ENCODE data around the gene TOM1L2.
A peak's percentile ranks its signal among the peaks of the same experiment; 100 is the strongest.
"Not testable (repeated sequence)": the region's sequence is repeated elsewhere in the genome, so short reads cannot be mapped to it uniquely, and the experiment has no call there.

The TOM1L2 gene

DNA sequence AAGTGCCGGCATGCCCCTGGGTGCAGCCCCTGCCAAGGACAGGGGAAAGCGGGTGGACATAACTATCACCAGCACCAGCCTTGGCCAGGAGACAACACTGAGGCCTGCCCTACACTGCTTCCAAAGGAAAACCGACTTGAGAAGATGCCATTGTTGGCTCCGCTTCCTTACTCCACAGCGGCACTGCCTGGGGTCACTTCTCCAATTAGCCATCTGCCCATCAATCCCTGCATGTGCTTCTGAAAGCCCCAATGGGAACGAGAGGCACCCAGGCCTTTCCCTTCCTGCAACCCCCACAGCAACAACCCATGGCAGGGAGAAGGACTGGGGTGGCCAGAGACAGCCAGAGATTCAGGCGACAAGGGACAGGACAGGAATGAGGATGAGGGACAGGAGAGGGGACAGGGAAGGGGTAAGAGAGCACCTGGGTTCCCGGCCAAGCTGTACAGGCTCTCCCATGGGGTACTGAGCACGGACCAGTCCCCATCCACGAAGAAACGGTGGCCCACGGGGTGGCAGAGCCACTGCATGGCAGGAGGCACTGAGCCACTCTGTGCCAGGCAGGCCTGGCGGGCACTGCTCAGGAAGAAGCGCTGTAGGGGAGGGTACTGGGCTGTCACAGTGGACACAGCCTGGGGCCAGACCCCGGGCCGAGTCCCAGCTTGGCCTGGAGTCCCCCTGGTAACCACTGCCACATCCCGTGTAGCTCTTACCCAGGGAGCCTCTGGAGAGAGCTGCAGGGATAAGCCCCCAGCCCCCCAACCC, 156.6 kb downstream of the TOM1L2 start:
- DNase-seq: no peak

DNA sequence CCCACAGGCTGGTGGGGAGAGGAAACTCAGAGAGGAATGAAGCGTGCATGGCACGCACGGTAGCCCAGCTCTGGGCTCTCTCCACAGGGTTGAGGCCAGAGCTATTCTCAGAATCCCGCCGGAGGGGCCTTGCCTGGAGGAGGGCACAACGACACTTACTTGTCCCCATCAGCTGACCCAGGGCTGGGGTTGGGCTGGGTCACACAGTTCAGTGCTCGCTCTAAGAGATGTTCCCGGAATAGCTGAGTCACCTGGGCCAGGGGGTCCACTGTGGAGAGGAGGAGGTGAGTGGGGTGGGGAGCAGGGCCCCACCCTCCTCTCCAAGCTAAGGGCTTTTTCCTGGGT, 157.2 kb downstream of the TOM1L2 start:
- no peak for DNase-seq

DNA sequence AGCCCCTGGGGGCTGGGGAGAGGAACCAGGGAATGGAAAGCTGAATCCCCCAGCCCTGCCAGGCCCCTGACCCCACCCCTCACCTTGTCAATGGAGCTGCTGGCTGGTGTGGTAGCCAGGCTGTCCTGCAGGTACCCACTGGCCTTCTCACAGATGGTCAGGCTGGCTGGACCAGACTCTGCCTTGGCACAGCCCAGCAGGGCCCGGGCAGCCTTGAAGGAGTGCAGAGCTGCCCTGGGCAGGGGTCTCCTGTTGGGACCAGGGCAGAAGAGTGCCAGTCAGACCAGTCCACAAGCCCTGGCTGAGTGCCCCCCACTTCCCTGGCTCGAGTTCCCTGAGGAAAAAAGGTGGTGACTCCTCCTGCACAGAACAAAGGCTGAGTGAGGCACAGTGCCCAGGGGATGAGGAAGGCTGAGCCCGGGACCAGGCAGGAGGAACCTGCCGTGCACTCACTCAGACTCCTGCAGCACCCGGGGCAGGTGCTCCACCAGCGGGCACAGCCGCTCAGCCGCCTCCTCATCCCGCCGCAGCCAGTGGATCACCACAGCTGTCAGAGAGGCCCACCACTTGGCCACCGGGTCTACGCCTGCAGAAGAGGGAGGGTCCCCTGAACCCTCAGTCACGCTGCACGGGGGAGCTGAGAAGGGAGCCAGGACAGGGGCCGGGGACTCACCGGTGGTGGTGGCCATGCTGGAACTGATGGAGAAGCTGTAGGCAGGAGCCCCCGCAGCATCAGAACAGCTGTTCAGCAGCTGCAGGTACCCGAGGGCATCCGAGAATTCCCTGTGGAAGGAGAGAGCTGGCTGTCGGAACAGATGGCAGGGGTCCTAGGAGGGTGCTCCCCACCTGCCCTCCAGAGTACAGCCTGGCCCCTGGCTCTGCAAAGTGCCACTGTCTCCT, 157.8 kb downstream of the TOM1L2 start:
- no peak for DNase-seq

DNA sequence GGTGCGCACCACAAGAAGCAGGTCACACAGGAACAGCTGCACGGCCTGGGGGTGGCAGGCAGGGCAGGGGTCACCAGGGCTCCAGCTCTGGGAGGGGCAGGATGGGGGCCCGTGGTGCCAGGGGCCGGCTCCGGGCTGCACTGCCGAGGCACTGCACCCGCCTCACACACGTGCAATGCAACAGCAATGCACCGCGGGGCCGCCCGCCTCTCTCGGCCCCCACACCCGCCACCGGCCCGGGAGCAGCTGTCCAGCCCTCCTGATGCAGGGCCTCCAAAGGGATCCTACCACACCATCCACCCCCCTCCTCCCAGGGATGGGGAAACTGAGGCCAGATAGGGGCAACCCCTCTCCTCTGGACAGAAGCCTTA, 158.5 kb downstream of the TOM1L2 start:
- no peak for DNase-seq

DNA sequence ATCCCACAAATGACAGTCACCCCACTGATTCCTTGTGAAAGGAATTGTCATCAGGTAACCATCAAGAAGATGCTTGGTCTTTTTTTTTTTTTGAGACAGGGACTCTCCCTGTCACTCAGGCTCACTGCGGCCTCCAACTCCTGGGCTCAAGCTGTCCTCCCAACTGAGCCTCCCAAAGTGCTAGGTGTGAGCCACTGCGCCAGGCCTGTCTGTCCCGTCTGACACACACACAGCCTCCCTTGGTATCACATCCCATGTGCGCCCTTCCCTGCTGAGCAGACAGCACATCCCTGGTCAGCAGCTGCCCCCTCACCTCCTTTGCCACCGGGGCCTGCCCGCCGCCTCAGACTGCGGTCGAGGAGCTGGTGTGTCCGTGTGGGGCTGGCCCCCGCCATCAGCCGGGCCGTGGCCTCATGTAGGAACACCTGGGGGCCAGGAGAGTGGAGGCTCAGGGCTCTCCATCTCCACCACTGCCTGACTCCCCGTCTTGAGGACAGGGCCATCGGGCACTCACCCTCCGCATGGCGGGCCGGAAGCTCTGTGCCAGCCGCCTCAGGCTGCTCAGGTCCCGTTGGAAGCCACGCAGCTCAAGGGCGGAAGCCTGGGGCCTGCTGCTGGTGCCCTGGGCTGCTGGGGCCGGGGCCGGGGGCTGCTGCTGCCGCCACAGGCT, 159.0 kb downstream of the TOM1L2 start:
- no peak for DNase-seq

DNA sequence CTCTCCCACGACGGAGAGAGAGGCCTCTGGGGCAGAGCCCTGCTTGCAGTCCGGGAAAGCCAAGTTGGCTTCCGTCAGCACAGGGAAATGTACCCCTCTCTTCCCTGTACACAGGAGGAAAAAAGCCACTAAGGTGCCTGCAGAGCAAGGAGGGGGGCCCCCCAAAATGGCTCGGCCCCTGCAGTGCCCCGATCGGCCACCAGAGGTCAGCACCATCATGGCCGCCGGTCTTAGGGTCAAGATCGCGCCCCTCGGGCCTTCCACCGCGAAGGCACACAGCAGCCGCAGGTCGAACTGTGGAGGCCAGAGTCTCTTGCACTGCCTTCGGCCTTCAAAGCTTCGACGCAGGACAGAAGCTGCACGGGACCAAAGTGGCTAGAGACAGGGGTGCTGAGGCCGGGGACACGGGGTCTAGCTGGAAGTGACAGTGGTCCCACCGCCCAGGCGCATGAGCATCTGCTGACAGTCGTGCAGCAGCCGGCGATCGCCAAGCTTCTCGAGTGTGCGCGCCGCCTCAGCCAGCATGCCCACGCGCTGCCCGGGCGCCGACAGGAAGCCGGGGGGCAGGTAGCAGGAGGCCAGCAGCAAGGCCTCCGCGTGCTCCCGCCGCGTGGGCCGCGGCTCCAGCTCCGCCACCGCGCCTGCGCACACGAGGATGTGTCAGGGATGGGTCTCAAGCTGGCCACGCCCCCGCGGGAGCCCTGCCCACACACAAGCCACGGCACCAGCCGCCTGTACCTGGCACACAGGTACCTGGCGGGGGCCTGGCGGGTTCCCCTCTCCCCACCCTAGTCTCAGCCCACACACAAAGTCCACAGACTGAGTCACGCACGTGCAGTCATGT, 159.8 kb downstream of the TOM1L2 start:
- DNase-seq: peak; percentile 52 to 65

DNA sequence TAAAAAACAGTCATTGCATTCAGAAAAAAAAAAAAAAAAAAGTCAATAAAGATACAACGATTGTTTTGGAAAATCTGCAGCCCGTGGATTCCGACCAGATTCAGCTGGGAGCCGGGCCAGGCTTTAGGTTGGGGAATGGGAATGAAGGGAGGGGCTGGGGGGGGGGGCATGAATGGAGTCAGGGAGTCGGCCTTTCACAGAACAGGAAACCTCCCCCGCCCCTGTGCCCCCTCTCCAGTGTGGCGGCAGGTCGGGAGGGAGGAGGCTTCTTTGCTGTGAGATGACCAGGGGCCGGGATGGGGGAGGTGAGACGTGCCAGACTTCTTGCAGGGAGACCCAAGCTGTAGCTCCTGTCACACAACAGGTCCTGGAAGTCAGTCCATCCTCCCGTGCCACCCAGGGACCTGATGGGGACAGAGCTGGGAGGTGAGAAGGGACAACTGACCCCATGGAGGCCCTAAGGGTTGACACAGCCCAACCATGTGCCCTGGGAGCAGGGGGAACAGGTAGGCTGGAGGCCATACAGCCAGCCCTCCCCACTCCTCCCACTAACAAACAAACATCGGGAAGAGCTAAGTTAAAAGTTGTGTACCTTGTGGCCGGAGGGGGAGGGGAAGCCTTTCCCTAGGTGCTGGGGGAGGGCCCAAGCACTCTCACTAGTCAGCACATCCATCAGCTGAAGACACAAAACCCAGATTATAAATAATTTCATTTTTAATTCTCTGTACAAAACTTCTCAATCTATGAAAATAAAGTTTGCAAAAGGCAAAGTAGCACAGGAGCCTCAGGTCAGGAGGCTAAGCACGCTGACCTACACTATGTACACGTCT, 160.6 kb downstream of the TOM1L2 start:
- no peak for DNase-seq

DNA sequence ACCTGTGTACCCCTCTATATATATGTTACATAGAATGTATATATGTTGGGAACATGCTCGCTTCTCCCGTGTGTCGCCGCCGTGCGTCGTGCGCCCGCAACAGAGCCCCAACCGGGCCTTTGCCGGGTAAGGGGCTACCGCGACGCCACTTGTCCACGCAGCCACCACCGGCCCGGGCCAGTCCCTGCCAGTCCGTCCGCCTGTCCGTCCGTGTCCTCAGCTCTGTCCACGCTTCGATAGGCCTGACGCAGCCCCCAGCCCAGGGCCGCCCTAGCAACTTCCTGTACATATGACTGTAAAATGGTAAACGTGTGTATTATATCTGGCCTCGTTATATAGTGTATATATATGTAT, 161.3 kb downstream of the TOM1L2 start:
- no peak for DNase-seq

DNA sequence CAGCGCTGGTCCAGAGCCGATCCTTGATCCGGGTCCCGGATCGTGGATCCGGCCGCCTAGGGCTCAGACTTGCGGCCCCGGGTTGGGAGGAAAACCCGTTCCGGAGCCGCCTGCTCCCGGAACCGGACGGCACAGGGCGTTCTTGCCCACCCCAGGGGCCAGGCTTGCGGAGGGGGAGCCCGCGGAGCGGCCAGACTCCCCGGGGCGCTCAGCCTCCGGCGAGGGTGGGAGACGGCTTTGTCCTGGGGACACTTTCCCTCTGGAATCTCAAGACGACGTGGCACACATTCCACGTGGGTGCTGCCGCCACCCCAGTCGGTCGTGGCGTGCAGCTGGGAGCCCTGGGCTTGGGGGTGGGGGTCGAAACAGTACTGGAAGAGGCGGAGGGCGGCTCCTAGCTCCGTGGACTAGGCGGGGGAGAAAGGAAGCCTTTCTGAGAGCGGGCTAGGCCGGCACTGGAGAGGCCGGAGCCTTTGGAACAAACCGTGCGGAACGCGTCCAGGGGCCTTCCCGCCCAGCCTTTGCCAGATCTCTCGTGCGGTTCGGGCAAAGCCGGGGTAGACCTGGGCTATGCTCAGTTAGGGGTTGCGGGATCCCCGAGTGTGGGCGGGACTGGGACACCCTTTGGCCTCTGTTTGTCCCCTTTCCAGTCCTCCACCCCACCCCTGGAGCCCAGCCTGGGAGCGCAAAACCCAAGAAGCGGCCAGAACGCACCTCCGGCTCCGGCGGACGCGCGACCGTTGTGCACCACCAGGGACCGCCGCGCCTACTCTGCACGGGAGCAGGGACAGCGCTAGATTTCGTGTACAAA, 161.9 kb downstream of the TOM1L2 start:
- DNase-seq: no peak

DNA sequence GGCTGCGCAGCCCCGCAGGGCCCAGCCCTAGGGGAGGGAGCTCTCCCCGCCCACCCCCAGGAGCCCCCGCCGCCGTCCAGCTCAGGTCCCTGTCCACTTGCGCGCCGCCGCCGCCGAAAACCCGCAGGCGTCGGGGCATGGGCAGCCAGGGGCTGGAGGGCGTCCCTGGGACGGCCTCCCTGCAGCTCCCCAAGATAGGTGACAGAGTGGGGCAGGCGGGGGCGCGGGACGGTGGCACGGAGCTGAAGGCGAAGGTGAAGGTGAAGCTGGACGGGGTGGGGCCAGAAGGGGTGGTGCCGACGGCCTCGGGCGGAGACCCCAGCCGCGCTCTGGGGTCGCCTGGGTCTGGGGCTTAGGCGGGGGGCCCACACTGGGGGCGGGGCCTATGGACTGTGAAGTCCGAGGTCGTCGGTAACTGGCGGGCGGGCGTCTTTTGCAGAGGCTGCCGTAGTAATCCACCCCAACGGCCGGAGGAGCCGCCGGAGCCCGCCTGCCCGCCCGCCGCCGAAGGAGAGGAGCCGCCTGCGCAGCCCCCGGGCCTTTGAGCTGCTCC, 162.6 kb downstream of the TOM1L2 start:
- no peak for DNase-seq

DNA sequence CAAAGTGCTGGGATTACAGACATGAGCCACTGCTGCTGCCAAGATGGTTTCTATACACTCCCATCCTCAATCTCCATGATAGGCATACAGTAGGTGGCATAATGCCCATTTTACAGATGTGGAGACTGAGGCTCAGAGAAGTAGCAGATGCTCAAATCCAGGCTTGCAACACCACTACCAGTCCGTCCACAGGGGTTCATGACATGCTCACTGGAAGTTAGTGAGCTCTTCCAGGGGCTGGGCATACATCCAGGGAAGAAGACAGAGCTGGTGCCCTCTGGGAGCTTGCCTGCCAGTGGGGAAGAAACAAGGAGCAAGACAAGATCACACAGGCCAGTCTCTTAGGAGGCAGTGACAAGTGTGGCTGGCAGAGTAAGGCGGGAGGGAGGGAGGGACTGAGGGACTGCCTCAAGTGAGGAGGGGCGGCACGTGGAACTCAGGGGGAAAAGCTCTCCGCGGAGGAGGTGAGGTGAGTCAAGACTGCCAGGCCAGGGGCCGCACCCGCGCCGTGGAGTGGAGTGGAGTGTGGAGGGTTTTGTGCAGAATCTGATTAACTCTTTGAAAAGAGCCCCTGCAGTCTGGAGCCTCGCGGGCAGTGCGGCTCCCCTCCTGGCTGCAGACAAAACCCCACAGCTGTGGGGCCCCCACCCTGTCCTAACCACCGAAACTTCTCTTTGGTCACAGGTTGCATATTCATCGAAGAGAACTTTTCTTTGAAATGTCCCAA, 163.3 kb downstream of the TOM1L2 start:
- no peak for DNase-seq

DNA sequence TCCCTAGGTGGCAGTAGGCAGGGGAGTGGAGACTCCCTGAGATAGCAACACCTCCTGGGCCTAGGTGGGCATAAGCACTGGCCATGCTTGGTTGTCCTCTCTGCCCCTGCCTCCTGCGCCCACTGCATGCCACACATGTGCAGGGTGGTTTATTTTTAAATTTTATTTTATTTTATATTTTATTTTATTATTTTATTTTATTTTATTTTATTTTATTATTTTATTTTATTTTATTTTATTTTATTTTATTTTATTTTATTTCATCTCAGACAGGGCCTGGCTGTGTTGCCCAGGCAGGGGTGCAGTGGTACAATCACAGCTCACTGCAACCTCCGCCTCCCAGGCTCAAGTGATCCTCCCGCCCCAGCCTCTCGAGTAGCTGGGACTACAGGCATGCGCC, 164.0 kb downstream of the TOM1L2 start:
- DNase-seq: not testable (repeated sequence)

DNA sequence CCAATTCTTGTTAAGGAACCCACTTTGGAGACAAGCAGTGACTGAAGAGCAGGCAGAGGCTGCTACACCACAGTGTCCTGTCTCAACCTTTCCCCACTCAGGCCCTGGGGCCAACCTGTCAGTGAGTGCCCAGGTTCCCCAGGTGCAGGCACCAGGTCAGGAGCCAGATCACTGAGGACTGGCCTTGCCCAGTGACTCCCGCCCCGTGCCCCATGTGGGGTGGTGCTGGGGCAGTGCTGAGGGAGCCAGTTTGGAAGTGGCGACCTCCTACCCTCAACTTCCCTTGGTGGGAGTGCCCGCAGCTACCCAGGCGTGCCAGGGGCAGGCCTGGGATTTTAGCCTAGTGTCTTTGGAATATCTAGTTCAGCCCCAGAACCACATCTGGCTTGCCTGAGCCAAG, 164.8 kb downstream of the TOM1L2 start:
- DNase-seq: no peak

DNA sequence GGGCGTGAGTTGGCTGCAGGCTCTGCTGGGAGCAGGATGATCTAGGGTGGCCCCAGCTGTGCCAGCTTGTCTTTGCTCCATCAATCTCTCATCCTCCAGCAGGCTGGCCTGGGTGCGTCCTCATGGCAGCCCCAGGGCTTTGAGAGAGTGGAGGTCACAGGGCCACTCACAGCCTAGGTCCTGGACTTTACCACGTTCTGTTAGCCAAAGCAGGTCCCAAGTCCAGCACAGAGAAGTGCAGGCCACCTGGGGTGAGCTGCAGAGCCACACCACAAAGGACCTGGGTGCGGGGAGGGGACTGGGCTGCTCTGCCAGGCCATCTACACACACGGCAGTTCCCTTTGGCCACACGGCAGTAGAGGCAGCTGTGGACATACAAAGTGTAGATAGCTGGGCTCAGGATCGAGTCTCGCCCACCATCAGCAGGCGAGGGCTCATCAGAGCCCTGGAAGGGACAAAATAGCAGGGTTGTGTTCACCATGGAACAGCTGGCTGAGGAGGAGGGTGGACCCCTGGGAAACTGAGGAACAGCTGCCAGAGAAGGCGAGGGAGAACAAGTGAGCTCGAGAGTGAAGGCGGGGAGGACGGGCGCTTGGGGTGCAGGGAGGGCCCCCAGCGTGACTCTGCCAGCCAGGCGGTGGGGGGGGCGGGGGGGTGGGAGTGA, 165.5 kb downstream of the TOM1L2 start:
- no peak for DNase-seq

DNA sequence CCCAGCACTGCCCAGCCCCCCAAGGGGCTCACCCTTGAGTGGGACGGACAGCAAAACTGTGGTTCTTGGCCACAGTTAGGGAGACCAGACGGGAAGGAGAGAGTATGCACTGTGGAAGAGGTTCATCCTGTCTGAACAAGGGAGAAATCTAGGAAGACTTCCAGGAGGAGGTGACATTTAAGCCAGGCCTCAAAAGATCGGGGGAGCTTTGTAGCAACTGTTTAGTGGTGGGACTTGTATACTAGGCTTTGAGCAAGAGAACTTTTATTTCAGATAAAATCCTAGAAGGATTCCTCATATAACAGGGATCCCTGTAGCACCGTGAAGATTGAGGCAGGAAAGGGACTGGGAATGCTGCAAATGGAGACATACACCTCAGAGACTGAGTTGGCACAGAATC, 166.2 kb downstream of the TOM1L2 start:
- DNase-seq: no peak

DNA sequence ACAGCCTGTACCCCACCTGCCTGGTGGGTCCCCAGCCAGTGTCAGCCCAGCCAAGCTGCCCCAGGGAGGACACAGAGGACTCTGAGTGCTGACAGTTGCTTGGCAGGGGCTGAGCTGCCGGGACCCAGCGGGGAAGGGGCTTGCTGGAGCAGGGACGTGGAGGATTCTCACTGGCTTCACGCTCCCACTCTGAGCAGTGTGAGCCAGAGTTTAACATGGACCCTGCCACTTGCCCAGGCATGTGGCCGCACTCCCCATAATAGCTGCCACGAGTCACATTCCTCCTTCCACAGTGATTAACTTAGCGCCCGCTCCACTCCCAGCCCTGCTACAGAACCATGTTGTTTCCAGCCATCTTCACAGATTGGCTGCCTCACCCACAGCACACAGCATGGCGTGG, 166.6 kb downstream of the TOM1L2 start:
- no peak for DNase-seq

DNA sequence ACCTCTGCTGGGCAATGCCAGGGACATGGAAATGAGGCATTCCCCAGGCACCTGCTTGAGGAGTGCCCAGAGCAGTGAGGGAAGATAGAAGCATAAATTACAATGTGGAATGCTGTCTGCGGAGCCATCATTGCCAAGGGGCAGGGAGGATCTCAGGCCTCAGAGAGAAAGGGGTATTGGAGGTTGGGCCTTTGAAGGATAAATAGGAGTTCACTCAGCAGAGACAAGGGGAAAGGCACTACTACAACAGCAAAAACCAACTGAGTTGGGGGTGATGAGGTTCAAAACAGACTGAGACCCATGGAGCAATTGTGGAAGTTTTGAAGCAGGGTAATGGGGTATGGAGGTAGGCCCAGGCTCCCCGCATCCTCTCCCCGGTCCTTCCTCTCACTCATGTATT, 168.2 kb downstream of the TOM1L2 start:
- no peak for DNase-seq

DNA sequence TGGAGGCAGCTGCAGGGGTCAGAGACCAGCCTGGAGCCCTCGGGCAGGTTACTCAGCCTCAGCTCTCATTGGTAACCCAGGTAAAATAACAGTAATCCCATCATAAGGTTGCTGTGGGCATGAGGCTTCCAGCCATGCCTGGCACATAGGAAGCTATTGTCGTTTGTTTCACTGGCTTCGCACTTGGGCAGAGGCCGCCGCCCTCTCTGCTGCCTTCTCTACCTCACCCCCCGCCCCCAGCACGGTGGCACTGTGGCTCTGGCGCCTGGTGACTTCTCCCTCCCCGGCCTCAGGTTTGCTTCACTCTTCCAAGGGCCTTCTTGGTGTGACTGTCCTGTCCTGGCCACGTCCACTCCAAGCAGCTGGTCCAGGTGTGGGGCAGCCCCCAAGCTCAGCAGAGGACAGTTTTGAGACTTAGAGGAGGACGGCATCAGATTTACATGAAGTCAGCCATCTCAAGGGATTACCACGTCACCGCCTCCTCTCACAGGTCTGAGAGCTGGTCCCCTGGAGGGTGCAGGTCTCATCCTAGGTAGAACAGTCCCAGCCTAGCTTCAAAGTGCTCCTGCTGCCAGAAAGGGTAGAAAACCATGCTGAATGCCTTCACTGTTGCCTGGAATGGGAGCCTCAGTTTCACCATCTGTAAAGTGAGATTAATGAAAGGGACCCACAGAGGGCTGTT, 170.3 kb downstream of the TOM1L2 start:
- DNase-seq: no peak
